Lower leg skin (tissue), 3 donors: ENCODE measurements around the gene NUCB1.

ENCODE experiments used
- POLR2A ChIP-seq, 2 donors: fragments of 450-650 bp; IDR thresholded peaks; one replicate each; pipeline ENCODE4 v1.6.1; 2016 to 2017; ENCODE audit warnings: antibody characterized with exemption in 2 of 2, mild to moderate bottlenecking in 1 of 2, moderate library complexity in 1 of 2
- TF ChIP-seq, protein P1 (sequence below), 3 donors: fragments of 450-650 bp; IDR thresholded peaks; one replicate each; pipeline ENCODE4 v1.5.1; 2016; ENCODE audit warnings: antibody characterized with exemption in 3 of 3, mild to moderate bottlenecking in 3 of 3, moderate library complexity in 2 of 3

DNA sequence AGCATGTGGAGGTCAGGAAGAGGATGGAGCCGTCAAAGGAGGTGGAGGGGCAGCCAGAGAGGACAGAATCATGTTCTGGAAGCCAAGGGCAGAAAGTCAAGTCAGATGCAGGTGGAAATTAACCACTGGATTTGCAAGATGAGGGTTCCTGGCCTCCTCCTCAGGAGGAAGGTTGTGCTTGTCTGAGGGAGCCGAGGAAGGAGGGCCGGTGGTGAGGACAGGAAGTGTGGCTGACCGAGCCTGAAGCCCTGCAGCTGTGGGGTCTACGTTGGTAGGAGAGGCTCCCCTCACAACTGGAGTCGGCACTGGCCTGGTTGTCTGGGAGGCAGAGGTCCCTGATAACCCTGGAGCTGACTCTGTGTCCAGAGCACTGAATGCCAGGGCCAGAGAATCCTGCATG lies 18.0 kb downstream of the NUCB1 start:
- TF ChIP-seq, protein P1, sequence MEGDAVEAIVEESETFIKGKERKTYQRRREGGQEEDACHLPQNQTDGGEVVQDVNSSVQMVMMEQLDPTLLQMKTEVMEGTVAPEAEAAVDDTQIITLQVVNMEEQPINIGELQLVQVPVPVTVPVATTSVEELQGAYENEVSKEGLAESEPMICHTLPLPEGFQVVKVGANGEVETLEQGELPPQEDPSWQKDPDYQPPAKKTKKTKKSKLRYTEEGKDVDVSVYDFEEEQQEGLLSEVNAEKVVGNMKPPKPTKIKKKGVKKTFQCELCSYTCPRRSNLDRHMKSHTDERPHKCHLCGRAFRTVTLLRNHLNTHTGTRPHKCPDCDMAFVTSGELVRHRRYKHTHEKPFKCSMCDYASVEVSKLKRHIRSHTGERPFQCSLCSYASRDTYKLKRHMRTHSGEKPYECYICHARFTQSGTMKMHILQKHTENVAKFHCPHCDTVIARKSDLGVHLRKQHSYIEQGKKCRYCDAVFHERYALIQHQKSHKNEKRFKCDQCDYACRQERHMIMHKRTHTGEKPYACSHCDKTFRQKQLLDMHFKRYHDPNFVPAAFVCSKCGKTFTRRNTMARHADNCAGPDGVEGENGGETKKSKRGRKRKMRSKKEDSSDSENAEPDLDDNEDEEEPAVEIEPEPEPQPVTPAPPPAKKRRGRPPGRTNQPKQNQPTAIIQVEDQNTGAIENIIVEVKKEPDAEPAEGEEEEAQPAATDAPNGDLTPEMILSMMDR (IDR thresholded peaks at IDR 0.05), result no peak
- TF ChIP-seq POLR2A (IDR thresholded peaks at IDR 0.05), result no peak
